ENCODE results near the gene PARVG.

GRCh38 chr22:44220727-44221680 is 40.3 kb downstream of the PARVG start:
- no peak for TF ChIP-seq BHLHE40 (IDR thresholded peaks at IDR 0.05; ENCODE audit: low read length)
- TF ChIP-seq POLR2A (conservative IDR thresholded peaks at IDR 0.05): no peak
- TF ChIP-seq CC2D1A (IDR thresholded peaks at IDR 0.05): no peak
- TF ChIP-seq BCOR (IDR thresholded peaks at IDR 0.05): no peak
- no peak for TF ChIP-seq HNRNPUL1 (IDR thresholded peaks at IDR 0.05; ENCODE audit: low read length)
- no peak for TF ChIP-seq MED1 (CRISPR knock-in tag; IDR thresholded peaks at IDR 0.05; ENCODE audit: borderline replicate concordance)
- TF ChIP-seq EZH2 (IDR thresholded peaks at IDR 0.05; ENCODE audit: borderline replicate concordance, low read depth, low read length): no peak

All from K562 (cell line).